ENCODE measurements around the gene TRDMT1. TPM values are rescaled to one million over a fixed set of nuclear protein-coding genes. Genes with fewer than 3 reads are reported as not detected.

The TRDMT1 gene
- total RNA-seq, 1 donor from 2014 or later: 6.1 TPM

DNA sequence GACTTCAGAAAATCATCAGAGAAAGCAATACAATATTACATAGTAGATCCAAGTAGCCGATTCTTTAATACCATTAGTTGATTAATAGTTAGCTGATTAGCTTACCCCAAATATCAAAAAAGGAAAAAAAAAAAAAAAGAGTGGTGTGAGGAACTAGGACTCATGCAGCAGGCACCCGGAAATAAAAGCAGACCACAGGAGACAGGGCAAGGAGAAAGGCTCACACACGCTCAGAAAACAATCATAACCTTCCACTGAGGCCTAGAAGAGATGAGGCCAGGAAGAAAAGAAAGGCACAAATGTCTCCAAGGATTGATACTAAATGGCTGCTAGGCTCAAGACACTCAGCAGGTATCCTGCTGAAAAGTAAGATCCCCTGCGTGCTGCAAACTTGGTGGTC, 25.9 kb downstream of the TRDMT1 start:
- peak; percentile 63 for DNase-seq (ENCODE audit: low read depth)

DNA sequence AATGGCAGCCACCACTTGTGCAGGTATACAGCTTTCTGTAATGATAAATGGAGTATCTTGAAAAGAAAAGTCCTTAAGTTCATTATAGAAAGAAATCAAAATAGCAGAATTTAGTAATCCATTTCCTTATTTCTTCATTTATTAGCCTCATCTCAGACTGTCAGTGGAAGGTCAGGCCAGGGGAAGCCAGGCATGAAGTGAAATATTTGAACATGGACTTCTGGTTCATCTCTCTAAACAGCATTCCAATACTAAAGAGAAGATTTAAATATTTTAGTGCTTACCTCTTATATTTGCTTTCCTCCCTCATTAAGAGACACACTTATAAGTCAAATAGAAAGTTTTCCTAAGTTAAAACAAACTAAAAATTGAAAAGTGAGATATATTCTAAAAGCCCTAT, 26.8 kb downstream of the TRDMT1 start:
- peak; percentile 33 for DNase-seq (ENCODE audit: low read depth)

DNA sequence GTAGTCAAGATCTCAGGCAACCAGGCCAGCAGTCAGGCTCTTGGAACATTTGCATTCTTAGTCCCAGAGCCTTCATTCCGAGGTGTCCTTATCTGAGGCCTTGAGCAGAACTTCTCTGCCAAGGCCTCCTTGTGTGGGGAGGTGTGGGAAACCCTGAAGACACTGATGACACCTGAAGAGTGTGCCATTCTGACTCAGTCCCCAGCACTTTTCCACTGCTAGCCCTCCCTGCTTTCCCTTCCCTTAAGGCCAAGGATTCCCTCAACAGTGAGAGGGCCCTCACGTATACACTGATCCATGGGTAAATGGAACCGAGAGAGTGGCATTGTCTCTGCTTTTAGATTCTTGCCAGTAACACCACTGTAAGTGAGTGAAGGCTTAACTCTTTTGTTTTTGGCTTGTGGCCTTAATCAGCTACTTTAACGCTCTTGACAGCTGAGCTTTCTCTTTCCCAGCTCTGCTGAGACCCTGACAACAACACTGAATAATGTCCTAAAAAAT, 30.3 kb downstream of the TRDMT1 start:
- DNase-seq (ENCODE audit: low read depth): no peak

DNA sequence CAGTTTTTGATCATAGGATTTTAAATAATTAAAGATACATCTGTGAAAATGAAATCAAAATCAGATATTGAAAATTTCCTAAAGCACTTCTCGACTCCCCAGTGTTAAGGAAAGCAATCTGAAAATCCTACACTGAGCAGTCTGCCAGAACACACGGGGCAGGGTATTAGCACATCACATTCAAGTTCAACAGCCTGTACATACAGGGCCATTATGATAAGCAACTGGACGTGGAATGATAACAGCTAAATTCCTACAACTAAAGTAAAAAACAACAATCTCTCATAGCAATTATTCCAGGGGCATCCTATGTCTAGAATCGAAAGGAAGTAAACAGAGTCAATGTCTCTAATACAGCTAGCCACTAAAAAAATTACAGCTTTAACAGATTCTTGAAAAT, 31.7 kb downstream of the TRDMT1 start:
- no peak for DNase-seq (ENCODE audit: low read depth)

DNA sequence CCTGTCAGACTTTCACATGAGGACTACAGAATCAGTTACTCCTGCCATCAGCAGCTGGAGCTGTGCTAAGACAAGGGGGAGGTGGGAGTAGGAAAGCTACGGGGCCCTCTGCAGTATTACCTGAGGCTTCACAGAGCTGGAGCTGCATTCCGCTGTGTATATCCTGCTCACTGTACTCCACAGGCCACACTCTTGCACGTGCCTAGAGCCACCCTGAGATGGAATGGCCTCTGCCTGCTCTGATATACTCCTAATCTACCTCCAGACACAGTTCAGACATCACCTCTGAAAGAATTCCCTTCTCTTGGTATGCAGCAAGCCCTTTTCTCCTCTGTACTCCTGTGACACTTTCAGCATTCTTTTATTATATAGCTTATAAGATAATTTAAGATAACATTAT, 34.8 kb downstream of the TRDMT1 start:
- DNase-seq (ENCODE audit: low read depth): no peak

DNA sequence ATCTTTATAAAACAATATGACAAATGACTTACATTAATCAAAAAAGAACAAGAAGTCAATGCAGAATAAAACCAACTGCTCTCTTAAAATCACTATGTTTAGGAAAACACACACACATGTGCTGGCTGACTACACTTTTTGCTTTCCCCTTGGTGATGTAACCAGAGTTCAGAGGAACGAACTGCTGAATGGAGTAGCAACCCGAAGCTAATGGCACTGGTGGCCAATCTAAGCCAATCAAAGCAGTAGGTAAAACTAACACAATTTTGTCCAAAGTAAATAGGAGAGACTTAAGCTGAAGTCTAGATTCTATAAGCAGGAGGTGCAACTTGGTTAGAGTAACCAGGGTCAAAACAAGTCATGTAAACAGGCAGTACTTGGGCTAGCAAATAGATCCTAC, 38.6 kb downstream of the TRDMT1 start:
- no peak for DNase-seq (ENCODE audit: low read depth)

DNA sequence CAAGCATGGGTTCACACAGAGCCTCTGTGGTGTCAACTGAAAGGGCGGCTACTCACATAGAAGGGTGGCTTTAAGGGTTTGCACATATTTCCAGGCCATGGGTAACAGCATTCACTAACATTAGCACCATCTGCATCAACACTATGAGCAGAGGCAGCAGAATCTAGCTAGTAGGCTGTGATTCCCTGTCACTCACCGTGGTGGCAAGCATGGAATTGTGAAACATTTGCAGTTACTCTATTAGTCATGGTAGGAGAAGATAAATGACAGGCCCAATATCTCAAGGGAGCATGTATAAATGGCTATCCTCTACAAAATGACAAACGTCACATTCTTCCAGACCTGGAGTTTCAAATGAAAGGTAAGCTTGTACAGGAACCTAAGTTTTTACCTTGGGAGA, 39.7 kb downstream of the TRDMT1 start:
- DNase-seq (ENCODE audit: low read depth): peak; percentile 25

DNA sequence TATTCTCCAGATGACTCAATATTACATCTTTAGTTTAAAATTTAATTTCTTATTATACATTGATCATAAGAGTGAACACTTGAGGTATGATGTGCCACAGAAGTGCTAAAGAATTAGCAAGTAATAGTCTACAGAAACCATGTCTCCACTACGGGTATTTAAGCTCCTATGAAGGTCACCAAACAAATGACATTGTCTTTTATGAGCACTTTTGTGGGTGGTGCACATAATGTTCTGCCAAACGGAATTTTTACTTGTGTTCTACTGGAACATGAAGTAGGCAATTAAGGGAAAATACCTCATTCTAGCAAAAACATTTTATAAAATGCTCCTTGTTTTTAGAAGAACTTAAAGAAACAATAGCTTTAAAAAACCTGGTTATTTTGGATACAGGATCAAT, 44.4 kb downstream of the TRDMT1 start:
- DNase-seq (ENCODE audit: low read depth): no peak

DNA sequence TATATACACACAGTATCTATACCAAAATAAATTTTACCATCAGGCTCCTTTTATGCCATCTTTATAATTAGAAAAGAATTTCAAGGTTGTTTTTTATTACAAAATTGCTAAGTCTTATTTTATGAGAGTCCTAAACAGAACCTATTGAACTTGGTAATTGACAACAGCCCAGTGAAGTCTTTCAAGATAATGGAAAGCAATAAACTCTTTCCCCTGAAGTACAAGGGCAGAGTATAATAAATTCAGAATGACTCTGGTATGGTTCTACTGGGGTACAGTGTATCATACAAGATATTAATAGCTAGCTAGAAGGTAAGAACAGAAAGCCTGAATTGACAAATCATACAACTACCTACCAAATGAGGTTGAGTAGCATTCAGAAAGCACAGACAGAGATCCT, 45.6 kb downstream of the TRDMT1 start:
- DNase-seq (ENCODE audit: low read depth): no peak

DNA sequence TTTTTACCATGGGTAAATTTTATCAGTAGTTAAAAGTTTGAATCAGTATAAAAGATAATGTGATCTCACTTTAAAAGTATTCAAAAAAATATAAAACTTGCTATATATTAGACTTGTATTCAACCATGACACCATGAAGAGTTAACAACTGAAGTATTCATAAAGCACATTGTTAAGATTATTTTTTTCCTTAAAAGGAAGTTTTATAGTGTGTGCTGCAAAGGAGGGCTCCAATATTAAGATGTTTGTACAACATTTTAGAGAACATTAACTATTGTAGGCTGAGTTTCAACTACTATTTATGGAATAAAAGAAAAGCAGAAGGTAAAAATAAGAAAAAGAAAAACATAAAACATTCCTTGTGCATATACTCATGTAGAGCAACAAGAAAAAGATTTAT, 47.4 kb downstream of the TRDMT1 start:
- no peak for DNase-seq (ENCODE audit: low read depth)

DNA sequence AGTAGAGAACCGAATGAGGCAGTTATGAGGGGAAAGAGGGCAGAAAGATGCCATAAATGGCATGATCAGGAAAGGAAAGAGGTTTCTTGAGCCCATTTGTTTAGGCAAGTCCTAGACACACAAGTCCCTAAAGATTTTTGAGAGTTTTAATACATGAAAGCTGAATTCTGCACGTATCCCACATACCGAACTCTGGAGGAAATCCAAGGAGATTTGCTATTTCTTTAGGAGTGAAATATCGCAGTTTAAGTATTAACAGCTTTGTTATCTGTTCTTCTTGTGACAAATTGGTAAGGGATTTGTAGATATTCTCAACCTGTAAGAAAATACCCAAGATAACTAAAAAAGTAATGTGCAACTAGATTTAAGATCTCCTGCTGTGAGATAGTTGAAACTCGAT, 48.2 kb downstream of the TRDMT1 start:
- DNase-seq (ENCODE audit: low read depth): no peak

DNA sequence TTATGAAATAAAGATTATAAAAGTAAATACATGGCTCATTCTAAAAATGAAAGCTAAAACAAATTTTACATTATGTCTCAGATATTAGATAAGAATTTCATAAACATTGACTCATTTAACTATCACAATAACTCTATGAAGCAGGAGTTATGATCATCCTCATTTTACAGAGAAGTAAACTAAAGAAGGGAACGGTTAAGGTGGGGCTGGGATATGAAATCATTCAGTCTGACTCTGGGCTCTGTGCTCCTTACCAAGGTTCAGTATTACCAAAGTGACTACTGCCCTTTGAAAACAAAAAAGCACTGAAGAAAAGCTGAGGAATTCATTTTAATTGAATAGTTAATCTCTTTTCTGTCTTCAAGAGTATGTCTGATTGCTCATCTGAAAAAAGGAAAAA, 49.8 kb downstream of the TRDMT1 start:
- DNase-seq (ENCODE audit: low read depth): no peak

DNA sequence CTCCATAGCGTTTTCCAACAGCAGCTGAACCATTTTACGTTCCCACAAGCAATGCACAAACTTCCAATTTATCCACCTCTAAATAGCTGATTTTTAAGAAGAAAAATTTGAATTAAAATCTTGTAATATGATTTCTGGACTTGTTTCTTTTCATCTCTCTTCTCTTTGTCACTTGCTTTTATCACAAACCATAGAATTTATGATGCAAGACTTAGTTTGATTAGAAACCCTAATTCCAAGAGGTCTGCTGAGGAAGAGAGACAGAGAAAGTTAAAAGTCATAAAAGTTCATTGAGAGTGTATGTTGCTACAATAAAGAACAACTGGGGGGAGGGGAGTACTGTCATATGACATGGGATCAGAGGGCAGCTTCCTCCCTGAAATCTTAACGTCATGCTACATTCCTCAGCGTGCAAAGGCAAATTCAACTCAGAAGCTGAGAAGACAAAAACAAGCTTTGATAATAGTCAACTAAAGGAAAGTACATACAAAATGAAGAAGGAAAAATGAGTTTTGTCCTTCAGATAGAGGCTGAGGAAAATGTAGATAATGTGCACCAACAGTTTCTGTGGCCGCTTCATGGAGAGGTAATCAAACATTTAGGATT, 53.5 kb downstream of the TRDMT1 start:
- DNase-seq (ENCODE audit: low read depth): peak; percentile 54

DNA sequence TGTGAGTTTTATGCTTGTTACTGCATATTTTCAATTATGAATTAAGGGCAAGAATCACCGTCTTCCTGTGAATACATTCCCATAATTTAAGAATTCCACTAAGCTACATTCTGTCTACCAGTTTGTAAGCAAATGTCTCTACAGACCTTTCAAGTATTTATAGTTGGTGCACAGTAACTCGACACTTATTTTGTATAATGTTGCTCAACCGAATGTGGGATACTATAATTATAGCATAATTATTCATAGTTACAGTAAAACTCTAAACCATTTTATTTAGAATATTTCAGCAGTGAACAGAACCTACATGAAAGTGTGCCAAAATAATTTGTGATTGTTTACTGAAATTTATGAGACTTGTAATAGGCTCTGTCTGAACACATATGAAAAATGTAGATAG, 54.6 kb downstream of the TRDMT1 start:
- no peak for DNase-seq (ENCODE audit: low read depth)

DNA sequence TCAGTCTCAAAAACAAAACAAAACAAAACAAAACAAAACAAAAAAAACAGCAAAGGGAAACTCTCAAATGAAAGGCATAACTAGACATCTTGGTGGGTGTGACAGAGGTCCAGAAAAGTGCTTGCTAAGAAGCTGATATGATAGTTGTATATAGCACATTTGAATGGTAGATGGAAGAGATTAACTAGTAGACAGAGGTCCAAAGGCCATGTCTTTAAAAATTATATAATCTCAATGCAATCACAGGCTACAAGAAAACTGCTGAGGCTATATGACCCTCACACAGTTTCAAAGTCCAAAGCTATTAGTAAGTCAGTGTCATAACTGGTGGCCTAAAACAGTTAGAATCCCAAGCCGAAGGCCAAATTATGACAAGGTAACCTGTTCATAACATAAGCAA, 56.2 kb downstream of the TRDMT1 start:
- DNase-seq (ENCODE audit: low read depth): no peak

DNA sequence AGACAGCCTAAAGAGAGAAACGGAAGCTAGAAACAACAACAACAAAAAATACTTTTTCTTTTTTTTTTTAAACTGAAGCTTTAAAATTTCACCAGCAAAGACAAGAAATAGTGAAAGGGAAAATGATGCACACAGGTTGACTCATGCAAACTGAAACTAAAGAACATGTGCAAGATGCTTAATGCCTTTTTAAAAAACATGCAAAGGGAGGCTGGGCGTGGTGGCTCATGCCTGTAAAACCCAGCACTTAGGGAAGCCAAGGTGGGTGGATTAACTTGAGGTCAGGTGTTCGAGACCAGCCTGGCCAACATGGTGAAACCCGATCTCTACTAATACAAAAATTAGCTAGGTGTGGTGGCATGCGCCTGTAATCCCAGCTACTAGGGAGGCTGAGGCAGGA, 56.7 kb downstream of the TRDMT1 start:
- DNase-seq (ENCODE audit: low read depth): peak; percentile 18

DNA sequence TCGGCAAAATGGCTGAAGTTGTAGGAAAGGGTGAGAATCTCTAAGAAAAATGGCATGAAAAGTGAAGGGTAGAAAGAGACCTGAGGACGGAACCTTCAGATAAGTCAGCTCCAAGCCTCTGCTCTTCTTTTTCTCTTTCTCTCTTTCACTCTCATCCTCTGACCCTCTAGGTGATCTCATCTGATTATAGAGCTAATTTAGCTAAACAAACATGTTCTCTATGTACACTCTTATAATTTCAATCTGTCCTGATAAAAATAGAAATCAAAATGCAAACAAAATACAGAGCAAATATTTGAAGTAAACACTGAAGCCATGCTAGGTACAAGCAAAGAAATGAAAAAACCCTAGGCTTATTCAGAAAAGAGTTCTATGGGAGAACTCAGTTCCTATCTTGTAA, 57.4 kb downstream of the TRDMT1 start:
- DNase-seq (ENCODE audit: low read depth): no peak

DNA sequence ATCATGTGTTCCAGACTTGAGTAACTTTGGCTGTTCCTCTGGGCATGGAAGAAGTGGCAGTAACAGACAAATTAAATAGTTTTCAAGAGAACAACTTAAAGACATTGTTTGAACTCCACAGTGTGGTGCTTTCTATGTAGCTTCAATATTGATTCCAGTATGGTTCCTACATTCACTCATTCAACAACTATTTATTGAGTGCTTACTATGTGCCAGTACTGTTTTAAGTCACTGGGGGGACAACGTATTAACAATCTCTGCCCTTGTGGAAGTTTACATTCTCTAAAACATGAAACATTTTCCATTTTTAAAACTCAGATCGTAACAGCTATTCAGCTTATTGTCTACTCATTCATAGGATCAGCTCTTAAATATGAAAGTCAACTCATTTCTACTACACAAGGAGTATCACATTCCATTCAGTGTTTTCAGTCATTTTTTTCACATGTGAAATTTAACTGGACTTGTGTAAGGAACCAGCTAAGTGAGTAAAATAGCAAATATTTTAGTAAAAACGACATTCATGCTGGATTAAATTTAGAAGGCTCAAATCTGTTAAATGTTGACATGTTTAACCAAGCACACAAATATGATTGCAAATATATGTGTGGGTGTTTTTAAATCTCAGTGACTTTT, 58.3 kb downstream of the TRDMT1 start:
- no peak for DNase-seq (ENCODE audit: low read depth)

DNA sequence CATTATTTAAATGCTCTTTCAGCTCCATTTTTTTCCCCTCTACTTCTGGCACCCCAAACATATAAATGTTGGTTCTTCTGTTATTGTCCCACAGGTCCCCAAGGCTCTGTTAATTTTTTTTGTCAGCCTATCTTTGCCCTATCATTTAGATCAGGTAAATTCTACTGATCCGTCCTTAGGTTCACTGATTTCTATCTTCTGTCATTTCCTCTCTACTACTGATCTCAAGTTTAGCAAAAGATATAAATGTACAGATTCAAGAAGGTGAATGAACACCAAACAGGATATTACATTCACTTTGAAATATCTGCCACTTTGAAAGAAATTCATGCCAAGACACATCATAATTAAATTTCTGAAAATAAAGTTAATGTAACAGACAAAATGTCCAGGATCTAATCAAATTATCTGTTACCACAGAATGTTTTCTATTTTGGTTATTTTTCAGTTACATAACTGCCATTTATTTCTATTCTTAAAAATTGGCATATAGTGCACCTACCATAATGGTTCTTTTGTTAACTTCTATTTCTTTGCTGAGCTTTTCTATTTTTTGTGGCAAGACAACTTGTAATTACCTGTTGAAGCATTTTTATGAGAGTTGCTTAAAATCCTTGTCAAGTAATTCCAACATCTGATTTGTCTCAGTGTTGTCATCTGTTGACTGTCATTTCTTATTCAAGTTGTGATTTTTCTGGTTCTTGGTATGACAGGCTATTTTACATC, 59.8 kb downstream of the TRDMT1 start:
- no peak for DNase-seq (ENCODE audit: low read depth)

DNA sequence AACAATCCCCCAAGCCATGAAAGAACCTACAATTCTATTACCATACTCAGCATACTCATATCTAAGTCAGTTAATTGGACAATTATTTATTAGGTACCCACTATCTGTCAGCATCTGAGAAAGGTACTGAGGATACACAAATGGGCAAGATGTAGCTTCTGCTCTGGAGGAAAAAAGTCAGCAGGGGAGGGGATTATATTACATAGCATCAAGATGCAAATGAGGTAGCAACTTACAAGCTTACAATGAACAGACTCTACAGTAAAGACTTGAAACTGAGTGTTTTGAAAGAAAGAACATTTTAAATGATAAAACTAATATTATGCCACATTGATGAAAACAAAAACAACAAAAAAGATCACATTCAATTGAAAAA, 61.1 kb downstream of the TRDMT1 start:
- DNase-seq (ENCODE audit: low read depth): no peak

DNA sequence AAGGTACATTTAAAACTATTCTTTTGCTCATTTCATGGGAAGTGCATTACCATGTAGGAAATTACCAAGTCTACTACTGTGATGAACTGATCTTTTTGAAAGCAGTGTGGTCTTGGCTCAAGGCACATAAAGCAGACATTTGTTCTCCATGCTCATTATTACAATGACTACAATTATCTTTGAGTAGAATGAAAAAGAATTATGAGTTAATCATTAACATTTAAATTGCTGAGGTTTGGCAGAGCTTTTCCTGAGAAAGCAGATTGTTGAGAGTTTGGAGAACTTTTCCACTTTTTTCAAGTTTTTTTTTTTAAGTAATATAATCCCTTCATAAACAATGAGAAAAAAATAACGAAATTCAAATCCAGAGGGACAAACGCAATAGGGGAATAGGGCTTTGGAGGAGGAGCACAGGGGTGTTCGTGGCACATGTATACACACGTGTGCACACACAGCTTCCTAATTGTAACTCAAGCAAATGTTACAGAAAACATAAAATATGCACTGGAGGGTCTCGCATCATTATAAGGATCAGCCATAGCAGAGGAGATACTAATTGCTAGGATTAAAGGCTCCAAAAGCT, 62.9 kb downstream of the TRDMT1 start:
- peak; percentile 58 for DNase-seq (ENCODE audit: low read depth)

DNA sequence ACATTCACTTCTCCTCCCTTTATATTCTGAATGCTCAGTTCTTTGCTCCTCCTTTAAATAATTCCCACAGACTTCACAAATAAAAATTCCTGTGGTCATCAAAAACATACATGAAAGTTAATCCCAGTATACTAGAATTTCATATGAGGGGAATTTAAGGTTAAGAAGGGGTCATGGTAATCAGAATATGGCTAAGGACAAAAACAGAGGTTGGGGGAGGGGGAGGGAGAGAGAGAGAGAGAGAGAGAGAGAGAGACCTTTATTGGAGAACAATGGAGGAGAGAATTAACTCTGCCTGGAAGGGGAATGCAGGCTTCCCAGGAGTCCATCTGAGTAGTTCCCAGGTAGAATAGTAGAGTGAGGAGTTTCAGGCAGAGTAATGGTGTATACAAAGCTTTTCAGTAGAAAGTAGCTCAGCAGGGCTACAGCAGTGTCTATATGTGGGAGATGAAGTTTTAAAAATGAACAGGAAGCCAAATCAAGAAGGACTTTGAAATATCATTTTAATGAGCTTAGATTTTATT, 66.7 kb downstream of the TRDMT1 start:
- no peak for DNase-seq (ENCODE audit: low read depth)

DNA sequence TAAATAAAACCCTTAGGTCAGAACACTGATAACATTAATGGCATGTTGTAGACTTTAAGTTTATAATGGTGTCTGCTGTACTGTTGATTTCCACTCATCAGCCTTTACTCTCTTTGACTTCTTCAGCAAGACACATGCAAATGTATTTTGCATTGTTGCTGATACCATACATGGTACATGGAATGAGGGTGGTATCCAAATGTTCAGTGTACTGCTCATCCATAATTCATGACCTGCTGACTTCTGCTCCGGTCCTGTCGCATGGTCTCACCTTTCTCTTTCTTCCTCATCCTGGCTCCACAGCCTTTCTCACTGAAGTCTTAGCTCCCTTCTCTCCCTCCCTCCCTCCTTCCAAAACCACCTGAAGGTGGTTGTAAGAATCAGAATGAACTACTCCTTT, 67.2 kb downstream of the TRDMT1 start:
- DNase-seq (ENCODE audit: low read depth): no peak

All from renal cortical epithelial cell (primary cell).